Measurements from ENCODE around the gene OPRL1. TPM values are rescaled to one million over a fixed set of nuclear protein-coding genes. Genes with fewer than 3 reads are reported as not detected.

The OPRL1 gene
- total RNA-seq (2.6 and 4.1 TPM in 2 replicates), polyA plus RNA-seq (0.17 and 0.49 TPM in 2 replicates), polyA minus RNA-seq (ENCODE audit: low replicate concordance) (0.39 and 0.56 TPM in 2 replicates)
- polyA plus RNA-seq (2012), result 0.47 and 0.96 TPM in 2 replicates

- Histone ChIP-seq H3K79me2 (ENCODE audit: control insufficient read depth, insufficient read depth, low read length) (no peaks in the 10 kb centered on the region), H3K36me3 (ENCODE audit: control insufficient read depth, insufficient read depth, low read length) (no peaks in the 10 kb centered on the region), H3K4me3 (replicated peaks in 1 of 4; ENCODE audit: control extremely low read depth in 1 of 4, insufficient read depth in 1 of 4, low read depth in 3 of 4, low read length in 4 of 4) (peak within 1 kb of the TSS; percentile 58 to 89 (median 76)), H4K20me1 (ENCODE audit: control insufficient read depth, extremely low read depth, insufficient read depth, low read length) (no peaks in the 10 kb centered on the region), H3K27me3 (ENCODE audit: control insufficient read depth, insufficient read depth, low read length) (peaks cover 13% of the 10 kb centered on the region), H3K9me3 (ENCODE audit: control insufficient read depth, insufficient read depth, low read depth, low read length) (no peaks in the 10 kb centered on the region), H3K4me2 (ENCODE audit: extremely low read depth, insufficient read depth, low read length) (peak within 1 kb of the TSS; percentile 87), H3K27ac (ENCODE audit: insufficient read depth, low read length) (peak within 1 kb of the TSS; percentile 14), H3K4me1 (ENCODE audit: control insufficient read depth, extremely low read depth, insufficient read depth, low read length) (peaks cover 10% of the 10 kb centered on the region), H2AFZ (ENCODE audit: low read length) (peak within 1 kb of the TSS; percentile 49), H3K9ac (ENCODE audit: insufficient read depth, low read length) (peak within 1 kb of the TSS; percentile 55)
- DNase-seq (ENCODE audit: low read depth in 2 of 2), result peak in 1 of 2 donors; percentile 19
- TF ChIP-seq CTCF (conservative IDR thresholded peaks at IDR 0.05 in 1 of 2, IDR thresholded peaks at IDR 0.05 in 1 of 2; ENCODE audit: low read depth in 1 of 2, low read length in 2 of 2) (no peak), EZH2 (IDR thresholded peaks at IDR 0.05; ENCODE audit: low read length, missing control alignments) (no peak)
Observed at GRCh38 chr20:64080013-64080812, at the start of gene OPRL1. OPRL1 (plus strand) TSS chr20:64080082; CDS start chr20:64092721, 12,639 bp downstream.

GRCh38 chr20:64030371-64031134 is 49.3 kb upstream of the OPRL1 start:
- Histone ChIP-seq H3K36me3 (ENCODE audit: control insufficient read depth, insufficient read depth, low read length) (peaks cover 41% of the 10 kb centered on the region), H3K9ac (ENCODE audit: insufficient read depth, low read length) (no peak overlapping the region), H4K20me1 (ENCODE audit: control insufficient read depth, extremely low read depth, insufficient read depth, low read length) (no peaks in the 10 kb centered on the region), H3K4me1 (ENCODE audit: control insufficient read depth, extremely low read depth, insufficient read depth, low read length) (no peaks in the 10 kb centered on the region), H3K9me3 (ENCODE audit: control insufficient read depth, insufficient read depth, low read depth, low read length) (no peaks in the 10 kb centered on the region), H2AFZ (ENCODE audit: low read length) (no peak overlapping the region), H3K4me3 (replicated peaks in 1 of 4; ENCODE audit: control extremely low read depth in 1 of 4, insufficient read depth in 1 of 4, low read depth in 3 of 4, low read length in 4 of 4) (no peak overlapping the region), H3K79me2 (ENCODE audit: control insufficient read depth, insufficient read depth, low read length) (no peaks in the 10 kb centered on the region), H3K4me2 (ENCODE audit: extremely low read depth, insufficient read depth, low read length) (no peak overlapping the region), H3K27me3 (ENCODE audit: control insufficient read depth, insufficient read depth, low read length) (no peaks in the 10 kb centered on the region), H3K27ac (ENCODE audit: insufficient read depth, low read length) (no peak overlapping the region)
- TF ChIP-seq EZH2 (IDR thresholded peaks at IDR 0.05; ENCODE audit: low read length, missing control alignments), result no peak
- TF ChIP-seq CTCF (conservative IDR thresholded peaks at IDR 0.05 in 1 of 2, IDR thresholded peaks at IDR 0.05 in 1 of 2; ENCODE audit: low read depth in 1 of 2, low read length in 2 of 2), result no peak
- DNase-seq (ENCODE audit: low read depth in 2 of 2), result no peak

GRCh38 chr20:64031822-64032314 is 48.0 kb upstream of the OPRL1 start:
- H3K27ac ChIP-seq (ENCODE audit: insufficient read depth, low read length), result no peak overlapping the region
- DNase-seq (ENCODE audit: low read depth in 2 of 2), result no peak
- no peak overlapping the region for H3K4me2 ChIP-seq (ENCODE audit: extremely low read depth, insufficient read depth, low read length)
- no peaks in the 10 kb centered on the region for H4K20me1 ChIP-seq (ENCODE audit: control insufficient read depth, extremely low read depth, insufficient read depth, low read length)
- H3K79me2 ChIP-seq (ENCODE audit: control insufficient read depth, insufficient read depth, low read length), result no peaks in the 10 kb centered on the region
- no peak overlapping the region for H3K4me3 ChIP-seq (replicated peaks in 1 of 4; ENCODE audit: control extremely low read depth in 1 of 4, insufficient read depth in 1 of 4, low read depth in 3 of 4, low read length in 4 of 4)
- no peaks in the 10 kb centered on the region for H3K4me1 ChIP-seq (ENCODE audit: control insufficient read depth, extremely low read depth, insufficient read depth, low read length)
- H3K36me3 ChIP-seq (ENCODE audit: control insufficient read depth, insufficient read depth, low read length), result peaks cover 36% of the 10 kb centered on the region
- H2AFZ ChIP-seq (ENCODE audit: low read length), result no peak overlapping the region
- no peaks in the 10 kb centered on the region for H3K27me3 ChIP-seq (ENCODE audit: control insufficient read depth, insufficient read depth, low read length)
- TF ChIP-seq EZH2 (IDR thresholded peaks at IDR 0.05; ENCODE audit: low read length, missing control alignments), result no peak
- TF ChIP-seq CTCF (conservative IDR thresholded peaks at IDR 0.05 in 1 of 2, IDR thresholded peaks at IDR 0.05 in 1 of 2; ENCODE audit: low read depth in 1 of 2, low read length in 2 of 2), result no peak
- H3K9me3 ChIP-seq (ENCODE audit: control insufficient read depth, insufficient read depth, low read depth, low read length), result no peaks in the 10 kb centered on the region
- H3K9ac ChIP-seq (ENCODE audit: insufficient read depth, low read length), result no peak overlapping the region
